Stomach smooth muscle (tissue), 2 donors: ENCODE measurements around the gene RANBP1.

Source experiments
- H3K27ac ChIP-seq: one replicate; pipeline ENCODE4 v1.7.0; 2013; ENCODE audit warnings: mild to moderate bottlenecking, low read length, inconsistent platforms
- H3K27me3 ChIP-seq, 2 donors: one replicate each; pipeline ENCODE4 v1.7.0; 2013; ENCODE audit warnings: low read length in 2 of 2; ENCODE audit not compliant: insufficient read depth in 2 of 2, control insufficient read depth in 1 of 2
- H3K36me3 ChIP-seq, 2 donors: one replicate each; pipeline ENCODE4 v1.7.0; 2013; ENCODE audit warnings: low read length in 2 of 2; ENCODE audit not compliant: control insufficient read depth in 2 of 2, insufficient read depth in 2 of 2
- H3K4me1 ChIP-seq: one replicate; pipeline ENCODE4 v1.7.0; 2013; ENCODE audit warnings: low read length; ENCODE audit not compliant: control insufficient read depth, insufficient read depth
- H3K4me3 ChIP-seq, 2 donors: one replicate each; pipeline ENCODE4 v1.7.0; 2013; ENCODE audit warnings: low read length in 2 of 2
- H3K9ac ChIP-seq, 2 donors: one replicate each; pipeline ENCODE4 v1.7.0; 2013; ENCODE audit warnings: low read length in 2 of 2, mild to moderate bottlenecking in 1 of 2
- H3K9me3 ChIP-seq, 2 donors: one replicate each; pipeline ENCODE4 v1.7.0; 2013; ENCODE audit warnings: low read length in 2 of 2; ENCODE audit not compliant: control insufficient read depth in 2 of 2
- donor health status: healthy.
- donor health status: Pancreatic carcinoma.

The RANBP1 gene

DNA sequence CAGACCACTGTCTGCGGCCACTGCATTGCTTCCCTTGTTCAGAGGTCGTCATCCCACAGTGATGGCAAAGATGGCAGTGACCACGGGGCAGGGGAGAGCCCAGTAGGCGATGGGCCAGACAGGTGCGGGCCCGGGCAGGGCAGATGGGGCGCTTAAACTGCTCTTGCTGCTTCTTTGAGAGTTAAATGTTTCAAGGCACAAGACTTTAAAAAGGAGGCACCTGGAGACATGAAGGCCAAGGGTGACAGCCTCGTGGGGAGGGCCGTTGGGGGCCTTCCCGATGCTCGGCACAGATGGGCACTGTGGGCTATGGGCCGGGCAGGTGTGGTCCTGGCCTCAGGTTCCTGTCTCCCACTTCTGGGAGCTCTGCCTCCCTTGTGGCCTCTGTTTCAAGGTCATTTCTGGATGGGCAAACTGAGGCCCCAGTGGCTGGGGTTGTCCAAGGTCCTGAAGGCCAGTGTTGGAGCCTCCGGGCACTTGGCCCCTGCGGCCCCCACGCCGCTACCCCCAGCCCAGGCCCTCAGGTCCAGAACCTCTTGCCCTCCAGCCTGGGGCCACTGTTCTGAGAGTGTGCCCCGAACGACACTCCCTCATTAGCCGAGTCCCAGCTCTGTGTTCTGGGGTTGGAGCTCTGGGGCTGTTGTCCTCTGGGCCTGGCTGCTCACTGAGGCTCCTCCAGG lies 51.9 kb downstream of the RANBP1 start:
- H3K36me3 ChIP-seq, result no peaks in the 10 kb centered on the region
- H3K9me3 ChIP-seq, result no peaks in the 10 kb centered on the region
- H3K27me3 ChIP-seq, result no peaks in the 10 kb centered on the region
- H3K4me3 ChIP-seq, result no peak overlapping the region
- H3K4me1 ChIP-seq, result no peaks in the 10 kb centered on the region
- H3K27ac ChIP-seq, result no peak overlapping the region
- no peak overlapping the region for H3K9ac ChIP-seq

DNA sequence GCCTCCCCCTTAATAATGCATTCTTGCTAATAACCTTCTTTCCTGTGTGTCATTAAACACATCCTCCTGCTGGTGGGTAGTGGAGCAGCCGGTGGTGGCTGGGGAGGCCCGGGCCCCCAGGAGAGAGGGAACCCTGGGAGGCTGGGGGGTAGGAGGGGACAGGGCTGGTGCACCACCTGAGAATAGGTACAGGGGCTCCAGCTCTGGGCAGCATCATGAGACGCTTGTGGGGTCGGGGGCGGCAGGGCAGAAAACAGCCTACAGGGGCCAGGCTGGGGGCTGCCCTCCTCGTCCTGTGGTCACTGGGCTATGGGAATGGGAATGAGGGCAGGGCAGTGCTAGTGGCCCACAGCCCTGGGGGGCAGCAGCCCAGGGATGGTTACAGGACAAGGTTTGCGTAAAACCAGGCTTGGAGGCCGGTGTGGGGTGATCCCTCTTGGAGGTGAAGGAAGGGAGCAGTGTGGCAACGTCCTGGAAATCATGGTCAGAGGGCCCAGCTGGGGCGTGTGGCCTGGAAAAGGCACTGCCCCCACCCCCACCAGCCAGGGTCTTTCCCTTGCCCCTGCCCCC lies 53.4 kb downstream of the RANBP1 start:
- Histone ChIP-seq H3K9ac (no peak overlapping the region), H3K9me3 (no peaks in the 10 kb centered on the region), H3K4me3 (no peak overlapping the region), H3K27ac (no peak overlapping the region), H3K4me1 (no peaks in the 10 kb centered on the region), H3K36me3 (no peaks in the 10 kb centered on the region), H3K27me3 (no peaks in the 10 kb centered on the region)

DNA sequence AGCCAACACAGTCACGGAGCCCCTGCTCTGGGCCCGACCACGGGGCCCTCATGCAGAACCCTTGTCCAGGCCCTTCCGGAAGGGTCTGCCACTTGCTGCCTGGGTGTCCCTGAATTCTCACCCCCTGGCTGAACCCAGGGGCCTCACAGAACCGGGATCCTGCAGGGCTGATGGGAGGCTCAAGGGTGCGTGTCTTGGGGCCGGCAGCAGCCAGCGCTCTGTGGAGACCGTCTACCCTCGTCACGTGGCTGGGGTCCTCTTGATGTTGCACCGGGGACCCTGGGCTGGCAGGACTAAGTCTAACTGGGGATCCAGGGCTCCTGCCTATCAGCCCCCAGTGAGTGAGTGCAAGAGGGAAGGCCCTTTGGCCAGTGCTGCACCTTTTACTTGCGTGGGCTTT lies 54.3 kb downstream of the RANBP1 start:
- Histone ChIP-seq H3K4me3 (no peak overlapping the region), H3K27ac (no peak overlapping the region), H3K9ac (no peak overlapping the region), H3K9me3 (no peaks in the 10 kb centered on the region), H3K36me3 (no peaks in the 10 kb centered on the region), H3K27me3 (no peaks in the 10 kb centered on the region), H3K4me1 (no peaks in the 10 kb centered on the region)

DNA sequence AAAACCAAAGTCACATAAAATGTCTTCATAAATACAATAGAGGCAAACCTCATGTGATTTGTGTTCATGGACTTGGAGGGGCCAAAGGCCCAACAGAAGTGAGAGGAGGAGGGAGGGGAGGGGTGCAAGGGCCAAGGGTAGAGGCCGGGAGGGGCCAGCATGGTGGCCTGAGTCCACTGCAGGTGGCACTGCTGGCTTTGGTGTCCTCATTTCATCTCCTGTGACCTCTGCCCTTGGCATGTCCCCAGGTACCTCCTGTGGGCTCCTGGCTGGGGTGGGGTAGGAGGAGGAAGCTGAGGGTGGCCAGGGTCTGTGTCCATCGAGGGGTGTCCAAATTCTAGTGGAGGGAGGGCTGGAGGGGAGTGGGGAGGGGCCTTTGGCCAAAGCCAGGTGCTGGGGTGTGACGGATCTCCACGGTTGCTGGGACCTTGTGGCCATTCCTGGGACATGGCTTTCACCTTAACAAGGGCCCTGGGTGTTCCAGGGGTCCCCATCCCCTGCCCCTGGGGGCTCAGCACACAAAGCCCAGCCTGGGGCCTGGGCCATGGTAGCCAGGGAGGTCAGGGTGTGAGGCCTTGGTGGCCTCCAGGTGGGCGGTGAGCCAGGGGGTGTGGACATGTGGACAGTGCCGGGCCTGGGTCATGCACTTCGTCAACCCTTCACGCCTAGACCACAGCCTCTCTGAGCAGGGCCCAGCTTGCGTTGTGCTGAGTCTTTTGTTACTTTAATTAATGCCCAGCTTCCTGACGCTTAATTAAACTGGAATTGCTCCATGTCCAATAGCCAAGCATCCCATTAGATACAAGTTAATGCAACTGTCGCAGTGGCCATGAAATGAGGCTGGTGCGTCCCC lies 55.6 kb downstream of the RANBP1 start:
- Histone ChIP-seq H3K9me3 (no peaks in the 10 kb centered on the region), H3K4me1 (no peaks in the 10 kb centered on the region), H3K27ac (no peak overlapping the region), H3K27me3 (no peaks in the 10 kb centered on the region), H3K4me3 (no peak overlapping the region), H3K9ac (no peak overlapping the region), H3K36me3 (no peaks in the 10 kb centered on the region)

DNA sequence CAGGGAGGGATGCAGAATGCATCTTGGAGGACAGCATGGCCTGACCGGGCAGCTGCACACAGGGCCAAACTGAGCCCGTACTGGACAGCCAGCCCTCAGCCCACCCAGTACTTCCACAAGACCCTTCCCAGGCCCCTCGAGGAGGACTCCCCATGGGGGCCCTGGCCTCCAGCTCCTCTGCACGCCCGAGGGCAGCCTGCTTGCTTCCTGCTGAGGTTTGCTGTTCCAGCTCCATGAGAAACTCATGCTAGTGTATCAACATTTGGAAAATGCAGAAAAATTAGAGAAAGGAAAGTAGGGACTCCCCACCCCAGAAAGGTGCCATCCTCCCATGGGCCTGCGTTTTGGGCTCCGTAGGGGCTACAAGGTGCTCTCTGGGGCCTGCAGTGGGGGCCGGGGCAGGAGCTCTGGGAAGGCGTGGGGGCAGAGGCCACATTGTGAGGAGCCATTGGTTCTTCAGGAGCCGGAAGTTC lies 56.3 kb downstream of the RANBP1 start:
- Histone ChIP-seq H3K27me3 (no peaks in the 10 kb centered on the region), H3K4me3 (no peak overlapping the region), H3K9me3 (no peaks in the 10 kb centered on the region)

DNA sequence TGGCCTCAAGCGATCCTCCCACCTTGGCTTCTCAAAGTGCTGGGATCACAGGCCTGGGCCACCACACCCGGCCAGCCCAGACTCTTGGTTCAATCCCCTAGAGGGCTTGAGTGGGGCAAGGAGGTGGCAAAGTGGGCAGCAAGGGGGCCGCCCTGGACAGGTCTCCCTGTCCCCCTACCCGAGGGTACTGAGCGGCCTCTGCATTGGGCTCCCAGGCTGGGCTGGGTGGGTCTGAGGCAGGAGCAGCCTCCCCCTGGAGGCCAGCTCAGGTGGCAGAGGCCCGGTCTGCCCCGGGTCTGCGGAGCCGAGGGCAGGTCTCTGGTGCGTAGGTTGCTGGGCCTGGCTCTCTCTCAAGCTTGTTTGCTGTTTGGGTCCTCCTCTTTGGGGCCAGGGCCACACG lies 57.3 kb downstream of the RANBP1 start:
- H3K27ac ChIP-seq, result no peak overlapping the region
- H3K9me3 ChIP-seq, result no peaks in the 10 kb centered on the region
- no peaks in the 10 kb centered on the region for H3K36me3 ChIP-seq

More for the DNA sequence above, 56.3 kb downstream of the RANBP1 start:
- Histone ChIP-seq H3K4me1 (no peaks in the 10 kb centered on the region), H3K9ac (no peak overlapping the region), H3K36me3 (no peaks in the 10 kb centered on the region), H3K27ac (no peak overlapping the region)

DNA sequence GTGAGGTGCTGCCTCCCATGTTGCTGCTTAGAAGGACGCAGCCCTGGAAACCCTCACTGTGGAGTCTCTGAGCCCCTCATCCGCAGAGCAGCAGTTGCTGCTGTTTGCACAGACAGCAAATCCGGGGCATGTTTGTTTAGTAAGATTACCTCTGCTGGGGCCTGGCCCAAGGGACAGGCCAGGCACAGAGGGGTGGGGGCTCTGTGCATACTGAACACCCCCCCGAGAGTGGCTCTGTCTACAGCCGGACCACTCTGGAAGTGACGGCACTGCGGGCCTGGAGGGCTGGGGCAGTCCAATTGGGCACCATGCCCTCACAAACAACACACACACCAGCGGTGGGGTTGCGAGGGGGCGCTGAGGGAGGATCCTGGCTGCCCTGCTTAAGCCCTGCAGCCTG lies 57.9 kb downstream of the RANBP1 start:
- H3K4me1 ChIP-seq, result no peaks in the 10 kb centered on the region
- H3K36me3 ChIP-seq, result no peaks in the 10 kb centered on the region
- no peaks in the 10 kb centered on the region for H3K27me3 ChIP-seq
- H3K9ac ChIP-seq, result no peak overlapping the region
- H3K9me3 ChIP-seq, result no peaks in the 10 kb centered on the region
- no peak overlapping the region for H3K4me3 ChIP-seq
- H3K27ac ChIP-seq, result no peak overlapping the region

More for the DNA sequence above, 57.3 kb downstream of the RANBP1 start:
- Histone ChIP-seq H3K4me1 (no peaks in the 10 kb centered on the region), H3K27me3 (no peaks in the 10 kb centered on the region), H3K4me3 (no peak overlapping the region), H3K9ac (no peak overlapping the region)

DNA sequence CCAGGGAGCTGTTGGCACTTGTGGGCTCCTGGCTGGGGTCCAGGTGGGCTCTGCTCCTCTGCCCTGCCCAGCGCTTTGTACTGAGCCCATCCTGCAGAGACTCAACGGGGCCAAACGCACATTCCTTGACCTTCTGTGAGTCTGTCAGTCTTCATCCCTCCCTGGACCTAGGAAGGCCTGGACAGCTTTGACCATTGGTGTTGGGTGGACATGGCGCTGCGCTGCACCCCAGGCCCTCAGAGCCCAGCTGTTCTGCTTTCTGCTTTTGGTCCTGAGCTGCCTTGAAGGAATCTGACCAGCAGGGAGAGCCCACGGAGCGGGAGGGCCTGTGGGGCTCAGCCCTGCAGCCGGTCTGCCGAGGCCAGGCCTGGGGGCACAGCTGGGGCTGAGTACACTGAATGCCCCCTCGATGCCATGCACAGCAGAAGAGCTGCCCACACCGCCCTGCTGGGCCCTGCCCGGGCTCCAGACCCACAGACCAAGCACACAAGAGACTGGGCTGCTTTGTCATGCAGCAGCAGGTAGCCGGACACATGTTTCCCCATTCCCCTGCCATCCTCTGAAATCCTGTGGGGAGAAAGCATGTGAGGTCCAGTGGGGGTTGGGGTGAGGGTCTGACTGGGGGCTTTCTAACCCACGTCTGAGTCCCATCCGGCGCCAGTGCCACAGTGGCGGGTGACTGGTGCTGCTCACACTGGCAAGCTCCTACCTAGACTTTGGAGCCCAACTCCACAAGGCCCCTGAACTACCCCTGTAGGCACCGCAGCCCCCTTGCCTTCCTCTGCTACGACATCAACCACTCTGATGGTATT lies 59.1 kb downstream of the RANBP1 start:
- no peaks in the 10 kb centered on the region for H3K4me1 ChIP-seq
- no peaks in the 10 kb centered on the region for H3K9me3 ChIP-seq
- H3K27ac ChIP-seq, result no peak overlapping the region
- H3K9ac ChIP-seq, result no peak overlapping the region
- H3K27me3 ChIP-seq, result no peaks in the 10 kb centered on the region
- H3K4me3 ChIP-seq, result no peak overlapping the region
- no peaks in the 10 kb centered on the region for H3K36me3 ChIP-seq

DNA sequence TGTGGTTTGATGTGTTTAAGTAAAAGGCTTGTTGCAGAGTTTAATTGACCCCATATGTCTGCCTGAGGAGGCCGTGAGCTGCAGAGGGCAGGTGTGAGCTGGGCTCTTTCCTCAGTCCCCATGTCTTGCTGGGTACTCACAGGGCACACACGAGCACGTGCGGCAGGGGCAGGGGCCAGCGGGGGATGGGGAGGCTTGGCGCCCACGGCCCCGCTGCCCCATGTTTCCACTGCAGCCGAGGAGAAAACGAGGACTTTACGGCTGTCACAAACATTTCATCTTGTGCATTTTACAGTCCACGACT lies 59.6 kb downstream of the RANBP1 start:
- no peaks in the 10 kb centered on the region for H3K27me3 ChIP-seq
- H3K27ac ChIP-seq, result no peak overlapping the region
- H3K9me3 ChIP-seq, result no peaks in the 10 kb centered on the region
- no peak overlapping the region for H3K9ac ChIP-seq
- no peaks in the 10 kb centered on the region for H3K4me1 ChIP-seq
- no peaks in the 10 kb centered on the region for H3K36me3 ChIP-seq
- no peak overlapping the region for H3K4me3 ChIP-seq

DNA sequence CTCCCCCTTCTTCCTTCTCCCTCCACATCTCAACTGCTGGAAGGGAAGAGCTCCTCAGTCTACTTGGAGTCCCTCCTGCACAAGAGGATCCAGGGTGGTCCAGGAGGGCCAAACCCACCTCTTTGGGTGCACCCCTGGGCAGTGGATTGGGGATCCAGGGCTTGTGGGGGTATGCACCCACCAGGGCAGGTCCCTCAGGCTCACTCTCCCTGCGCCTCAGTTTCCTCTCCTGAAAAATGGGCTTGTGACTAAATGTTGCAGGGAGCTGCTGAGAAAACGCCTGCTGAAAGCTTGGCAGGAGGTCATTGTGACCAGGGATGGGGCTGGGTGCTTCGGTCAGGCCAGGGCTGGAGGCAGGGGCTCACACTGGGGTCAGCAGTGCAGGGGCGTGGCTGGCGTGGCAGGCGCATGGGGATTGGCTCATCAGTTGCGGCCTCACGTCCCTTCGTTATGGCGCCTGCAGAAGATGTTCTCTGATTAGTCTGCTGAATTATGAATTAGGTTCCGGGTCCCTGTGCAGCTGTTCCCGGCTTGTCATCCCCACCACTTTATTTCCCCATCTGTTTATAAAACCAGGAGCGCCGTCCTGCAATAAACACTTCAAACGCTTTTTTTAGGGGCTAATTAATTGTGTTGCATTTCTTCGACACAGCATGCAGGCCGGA lies 60.6 kb downstream of the RANBP1 start:
- H3K27me3 ChIP-seq, result no peaks in the 10 kb centered on the region
- no peak overlapping the region for H3K27ac ChIP-seq
- H3K9ac ChIP-seq, result no peak overlapping the region
- H3K4me3 ChIP-seq, result no peak overlapping the region
- H3K9me3 ChIP-seq, result no peaks in the 10 kb centered on the region
- no peaks in the 10 kb centered on the region for H3K4me1 ChIP-seq
- no peaks in the 10 kb centered on the region for H3K36me3 ChIP-seq
